Ovary (tissue), 9 donors: Measurements from ENCODE around the gene CSNK1G1. TPM values are rescaled to one million over a fixed set of nuclear protein-coding genes. Genes with fewer than 3 reads are reported as not detected.
A peak's percentile ranks its signal among the peaks of the same experiment; 100 is the strongest.

Experiments
- DNase-seq, 5 donors: peaks; one replicate each; pipeline ENCODE4 v3.0.0-alpha.2; 2019 to 2020
- H3K27ac ChIP-seq, 2 donors: fragments of 200-600 bp; one replicate each; pipeline versions ENCODE4 v1.5.1 to v1.8.0; 2019 to 2022
- H3K27me3 ChIP-seq: fragments of 200-600 bp; one replicate; pipeline ENCODE4 v1.8.0; 2022
- H3K36me3 ChIP-seq: fragments of 200-600 bp; sonication (generic); one replicate; pipeline ENCODE4 v1.5.1; 2019
- H3K4me1 ChIP-seq: one replicate; pipeline ENCODE4 v1.8.1; 2013; ENCODE audit warnings: mild to moderate bottlenecking, moderate library complexity; ENCODE audit not compliant: insufficient read depth
- H3K4me3 ChIP-seq: fragments of 200-600 bp; sonication (generic); one replicate; pipeline ENCODE4 v1.5.1; 2017
- H3K9me3 ChIP-seq, 2 donors: fragments of 200-600 bp in 1 of 2; sonication (generic) in 1 of 2; one replicate each; pipeline versions ENCODE4 v1.5.1 to v1.8.1; 2013 to 2019; ENCODE audit warnings: mild to moderate bottlenecking in 1 of 2, moderate library complexity in 1 of 2
- CTCF ChIP-seq, 3 donors: fragments of 450-650 bp in 2 of 3; fragments of 200-600 bp in 1 of 3; IDR thresholded peaks; one replicate each; pipeline versions ENCODE4 v1.5.1 to v1.8.0; 2016 to 2022; ENCODE audit warnings: antibody characterized with exemption in 3 of 3, mild to moderate bottlenecking in 1 of 3
- EP300 ChIP-seq: sonication (generic); formaldehyde crosslinking; IDR thresholded peaks from one replicate; pipeline ENCODE4 v1.6.1; 2017; ENCODE audit warnings: antibody characterized with exemption
- POLR2A ChIP-seq: fragments of 450-650 bp; IDR thresholded peaks from one replicate; pipeline ENCODE4 v1.6.1; 2017; ENCODE audit warnings: antibody characterized with exemption, mild to moderate bottlenecking, moderate library complexity
- WGBS, 3 donors: extraction: QIAGEN DNeasy Blood & Tissue Kit in 1 of 3; methylation state at CpG; one replicate each; pipeline versions ENCODE4 v1.1.5 to v1.1.7; 2013 to 2017; 5-methylcytosine and 5-hydroxymethylcytosine counted together
- intact Hi-C, 4 donors: fragments of 100-400 bp; cut with DNase I; formaldehyde crosslinking; loops; one replicate each; pipeline versions ENCODE4 v1.11.0 to v1.15.1; 2022 to 2023
- polyA plus RNA-seq, 2 donors: library from polyadenylated mRNA; stranded (reverse); fragments of 200-250 nt in 1 of 2; fragments of 350-450 nt in 1 of 2; fragmentation: Illumina TruSeq in 1 of 2; extraction: RNeasy Lipid Tissue Mini Kit (QIAGEN cat#74804) in 1 of 2; gene quantifications; one replicate each; pipeline ENCODE4 v1.2.3, GENCODE V29; 2013 to 2014
- total RNA-seq, 7 donors: library from RNA; depleted of rRNA in 2 of 7; stranded (reverse); fragments of >200 nt in 2 of 7; fragmentation: NEBNext Ultra II Directional in 3 of 7; extraction: Animal tissue kit (Norgen Biotek cat#: 25700) in 3 of 7; gene quantifications; one replicate each; pipeline versions ENCODE4 v1.1.0 to v1.2.4, GENCODE V29; 2016 to 2023
- donor health status: DM: no; HTN: no; CAD: no; lungs with moderate emphysema.
- donor health status: DM: no; HTN: no; CAD: no.
- donor health status: Bipolar disorder and iron deficiency.
- donor health status: DM: yes; HTN: yes; CAD: no.
- donor health status: DM: no; HTN: no; CAD: no.
- donor health status: DM: yes; HTN: yes; CAD: no.

Gene CSNK1G1
- total and polyA plus RNA-seq, 9 donors, result 2.9 to 23.9 (median 14.2) TPM

GRCh38 chr15:64389036-64389435, 33.1 kb upstream of the CSNK1G1 start:
- intact Hi-C loops, result no loop called here

GRCh38 chr15:64387562-64388168, 31.7 kb upstream of the CSNK1G1 start, which contains the start of gene TRIP4:
TRIP4 (plus strand) TSS chr15:64387836; CDS start chr15:64387864, 28 bp downstream.
- Histone ChIP-seq H3K9me3 (no peaks in the 10 kb centered on the region), H3K4me1 (peaks cover 3% of the 10 kb centered on the region), H3K27me3 (no peaks in the 10 kb centered on the region), H3K36me3 (no peaks in the 10 kb centered on the region), H3K27ac (peak within 1 kb of the TSS in 1 of 2 donors; percentile 52), H3K4me3 (peak within 1 kb of the TSS; percentile 46)
- intact Hi-C loops, result no loop called here
- DNase-seq, result peak; percentile 89 to 95 (median 90)
- TF ChIP-seq POLR2A, result peak; percentile 52
- TF ChIP-seq EP300, result no peak
- peak in 1 of 3 donors; percentile 21 for TF ChIP-seq CTCF (IDR thresholded peaks at IDR 0.05)
- 0 to 1% (median 1%) methylated on average over 35 of the region's 35 CpGs for WGBS, 3 donors

More at GRCh38 chr15:64389036-64389435, 33.1 kb upstream of the CSNK1G1 start:
- H3K36me3 ChIP-seq, result no peaks in the 10 kb centered on the region
- H3K4me1 ChIP-seq, result peaks cover 3% of the 10 kb centered on the region
- H3K9me3 ChIP-seq, result no peaks in the 10 kb centered on the region
- H3K27me3 ChIP-seq, result no peaks in the 10 kb centered on the region
- no peak for DNase-seq
- 89 to 92% (median 89%) methylated on average over 5 of the region's 5 CpGs for WGBS, 3 donors
- no peak overlapping the region for H3K4me3 ChIP-seq
- TF ChIP-seq POLR2A, result no peak
- no peak for TF ChIP-seq CTCF (IDR thresholded peaks at IDR 0.05)
- TF ChIP-seq EP300, result no peak
- no peak overlapping the region for H3K27ac ChIP-seq

GRCh38 chr15:64386291-64386690, 30.3 kb upstream of the CSNK1G1 start:
- WGBS, 3 donors, result 84 to 94% (median 86%) methylated on average over 7 of the region's 7 CpGs
- H3K27ac ChIP-seq, result no peak overlapping the region
- TF ChIP-seq POLR2A, result no peak
- TF ChIP-seq EP300, result no peak
- no peak for TF ChIP-seq CTCF (IDR thresholded peaks at IDR 0.05)
- no peaks in the 10 kb centered on the region for H3K27me3 ChIP-seq
- no peaks in the 10 kb centered on the region for H3K9me3 ChIP-seq
- no peaks in the 10 kb centered on the region for H3K36me3 ChIP-seq
- peaks cover 3% of the 10 kb centered on the region for H3K4me1 ChIP-seq
- H3K4me3 ChIP-seq, result no peak overlapping the region
- no peak for DNase-seq
- intact Hi-C loops, result no loop called here

GRCh38 chr15:64383760-64384159, 27.8 kb upstream of the CSNK1G1 start:
- DNase-seq, result no peak
- H3K4me3 ChIP-seq, result no peak overlapping the region
- H3K9me3 ChIP-seq, result no peaks in the 10 kb centered on the region
- intact Hi-C loops, result no loop called here
- no peak for TF ChIP-seq POLR2A
- no peak for TF ChIP-seq CTCF (IDR thresholded peaks at IDR 0.05)
- TF ChIP-seq EP300, result no peak
- no peaks in the 10 kb centered on the region for H3K36me3 ChIP-seq
- H3K27ac ChIP-seq, result no peak overlapping the region
- H3K4me1 ChIP-seq, result peaks cover 3% of the 10 kb centered on the region
- H3K27me3 ChIP-seq, result no peaks in the 10 kb centered on the region
- 64 to 81% (median 75%) methylated on average over 2 of the region's 2 CpGs for WGBS, 3 donors
